A673 (cell line): ENCODE results near the gene DNAJC22. TPM values are rescaled to one million over a fixed set of nuclear protein-coding genes. Genes with fewer than 3 reads are reported as not detected.

Experiments used
- BruUV-seq: library from RNA; stranded (reverse); fragments of 400-500 nt; replicated peaks from 2 replicates; lab custom pipeline; 2021; lab: Mats Ljungman, UMichigan
- CTCF ChIA-PET: fragments of 300-600 bp; sonication (Branson Sonifier 250); formaldehyde crosslinking; loops from one replicate; lab custom pipeline; 2022; ENCODE audit warnings: antibody characterized with exemption; lab: Charles Lee
- POLR2A ChIA-PET: fragments of 300-600 bp; sonication (Branson Sonifier 250); formaldehyde crosslinking; loops from one replicate; lab custom pipeline; 2022; ENCODE audit warnings: antibody characterized with exemption; ENCODE audit not compliant: low non-redundant PET; lab: Charles Lee
- DNase-seq: peaks from one replicate; pipeline ENCODE4 v3.0.0-alpha.2; 2015; ENCODE audit warnings: low spot score
- H3K27ac ChIP-seq: fragments of 200-600 bp; sonication (generic); 2 replicates; pipeline ENCODE4 v1.5.1; 2016; ENCODE audit warnings: mixed run types, low read depth, mild to moderate bottlenecking, mixed read lengths, antibody characterized with exemption, low read length; ENCODE audit not compliant: poor library complexity, severe bottlenecking
- H3K27me3 ChIP-seq: fragments of 200-600 bp; sonication (generic); replicated peaks from 2 replicates; pipeline ENCODE4 v1.6.1; 2017; ENCODE audit warnings: mixed run types, low read depth, mild to moderate bottlenecking, mixed read lengths, antibody characterized with exemption, low read length; ENCODE audit not compliant: insufficient read depth, poor library complexity
- H3K36me3 ChIP-seq: fragments of 200-600 bp; sonication (generic); 2 replicates; pipeline ENCODE4 v1.6.1; 2016; ENCODE audit warnings: mixed run types, mild to moderate bottlenecking, mixed read lengths, antibody characterized with exemption, low read length; ENCODE audit not compliant: insufficient read depth, poor library complexity, severe bottlenecking
- H3K4me1 ChIP-seq: fragments of 200-600 bp; sonication (generic); 2 replicates; pipeline ENCODE4 v1.6.1; 2017; ENCODE audit warnings: mixed run types, mild to moderate bottlenecking, mixed read lengths, antibody characterized with exemption, low read length; ENCODE audit not compliant: insufficient read depth, poor library complexity, severe bottlenecking
- H3K4me3 ChIP-seq: fragments of 200-600 bp; sonication (generic); 2 replicates; pipeline ENCODE4 v1.5.1; 2016; ENCODE audit warnings: low read depth, mixed run types, mild to moderate bottlenecking, mixed read lengths, low read length; ENCODE audit not compliant: poor library complexity, severe bottlenecking
- H3K9me3 ChIP-seq: fragments of 200-600 bp; sonication (generic); 2 replicates; pipeline ENCODE4 v1.6.1; 2016; ENCODE audit warnings: mixed run types, low read depth, mild to moderate bottlenecking, mixed read lengths, antibody characterized with exemption, low read length; ENCODE audit not compliant: poor library complexity, severe bottlenecking
- CTCF ChIP-seq: fragments of 300-800, 200-600 bp; sonication (generic); conservative IDR thresholded peaks from 2 replicates; pipeline ENCODE4 v1.5.1; 2017; ENCODE audit warnings: low read depth, mild to moderate bottlenecking, antibody characterized with exemption, low read length, moderate library complexity, mixed read lengths
- EZH2 ChIP-seq: fragments of 200-600 bp; sonication (generic); IDR thresholded peaks from 2 replicates; pipeline ENCODE4 v1.6.1; 2017; ENCODE audit warnings: borderline replicate concordance, low read depth, mild to moderate bottlenecking, mixed read lengths, antibody characterized with exemption, low read length; ENCODE audit not compliant: poor library complexity, severe bottlenecking
- intact Hi-C: fragments of 100-400 bp; cut with micrococcal nuclease; formaldehyde crosslinking; loops from one replicate; pipeline ENCODE4 v1.10.0; 2022; ENCODE audit not compliant: unreplicated experiment
- total RNA-seq: library from RNA; stranded (reverse); gene quantifications from 2 replicates; pipeline ENCODE4 v1.2.3, GENCODE V29; 2021

Gene DNAJC22
- total RNA-seq, 1 experiment from 2014 or later: 1.9 TPM

- Histone ChIP-seq H3K27me3 (no peaks in the 10 kb centered on the region), H3K9me3 (no peaks in the 10 kb centered on the region), H3K4me3 (peak overlapping the region; percentile 5), H3K36me3 (no peaks in the 10 kb centered on the region), H3K4me1 (peaks cover 5% of the 10 kb centered on the region), H3K27ac (no peak overlapping the region)
- intact Hi-C loops: loop anchor here (1.0 to 5.0 kb wide), 2 partner anchors 156 to 224 kb away; no protein-coding TSS in a partner anchor
- DNase-seq: peak; percentile 89
- BruUV-seq: no TSS peak
- POLR2A ChIA-PET: interaction anchor here (0.7 kb wide), 2 partner anchors 35 to 152 kb away, joined by 3 to 5 read pairs; partner anchors contain the start of gene TROAP
- CTCF ChIA-PET: interaction anchor here (0.5 to 3.0 kb wide), 21 partner anchors 8 to 274 kb away, joined by 3 to 79 read pairs (median 5); partner anchors contain the start of genes DNAJC22 and SPATS2
- TF ChIP-seq CTCF (peak; percentile 89), EZH2 (no peak)
Measured at GRCh38 chr12:49358483-49359141, 11.9 kb downstream of the DNAJC22 start.

GRCh38 chr12:49359671-49360070 lies 13.0 kb downstream of the DNAJC22 start:
- BruUV-seq: no TSS peak
- Histone ChIP-seq H3K9me3 (no peaks in the 10 kb centered on the region), H3K4me3 (no peak overlapping the region), H3K27ac (no peak overlapping the region), H3K27me3 (no peaks in the 10 kb centered on the region), H3K36me3 (no peaks in the 10 kb centered on the region), H3K4me1 (peaks cover 5% of the 10 kb centered on the region)
- intact Hi-C loops: loop anchor here (5.0 kb wide), 1 partner anchor 223 kb away; no protein-coding TSS in a partner anchor
- TF ChIP-seq EZH2 (no peak), CTCF (no peak)
- DNase-seq: no peak
- CTCF ChIA-PET: interaction anchor here (0.7 to 3.0 kb wide), 3 partner anchors 85 to 513 kb away, joined by 3 to 79 read pairs (median 3); no protein-coding TSS in a partner anchor
- POLR2A ChIA-PET: no interaction called here

GRCh38 chr12:49362077-49362476 lies 15.4 kb downstream of the DNAJC22 start:
- Histone ChIP-seq H3K27me3 (no peaks in the 10 kb centered on the region), H3K9me3 (no peaks in the 10 kb centered on the region), H3K36me3 (no peaks in the 10 kb centered on the region), H3K4me3 (no peak overlapping the region), H3K27ac (no peak overlapping the region), H3K4me1 (peaks cover 10% of the 10 kb centered on the region)
- ChIA-PET POLR2A (no interaction called here), CTCF (interaction anchor here (0.6 to 0.7 kb wide), 2 partner anchors 152 to 285 kb away, joined by 5 to 7 read pairs; no protein-coding TSS in a partner anchor)
- intact Hi-C loops: no loop called here
- no peak for TF ChIP-seq CTCF
- no peak for TF ChIP-seq EZH2
- no TSS peak for BruUV-seq
- DNase-seq: no peak
